OCI-LY3 (cell line): ENCODE results near the gene RANBP3.

ENCODE experiments used
- H2AFZ ChIP-seq: fragments of 200-600, 300-600 bp; shearing (Covaris generic); 2 replicates; pipeline ENCODE4 v1.6.0; 2014; ENCODE audit warnings: antibody characterized with exemption, low read depth, low read length
- H3K27ac ChIP-seq: fragments of 200-600, 300-600 bp; sonication (generic); 2 replicates; pipeline ENCODE4 v1.5.1; 2014; ENCODE audit warnings: mild to moderate bottlenecking, low read length, moderate library complexity, mixed read lengths
- H3K27me3 ChIP-seq: fragments of 200-600, 300-600 bp; sonication (generic); 2 replicates; pipeline ENCODE4 v1.6.1; 2014; ENCODE audit warnings: low read depth, low read length, mixed read lengths
- H3K36me3 ChIP-seq: fragments of 200-600, 300-600 bp; sonication (generic); replicated peaks from 2 replicates; pipeline ENCODE3; 2014; ENCODE audit warnings: low read depth, low read length, mixed read lengths
- H3K4me1 ChIP-seq: fragments of 300-600, 200-600 bp; sonication (generic); 2 replicates; pipeline ENCODE4 v1.6.1; 2014; ENCODE audit warnings: low read length, mixed read lengths
- H3K4me2 ChIP-seq: fragments of 200-600, 300-600 bp; sonication (generic); 2 replicates; pipeline ENCODE4 v1.6.1; 2014; ENCODE audit warnings: low read length, mixed read lengths
- H3K4me3 ChIP-seq: fragments of 300-600, 200-600 bp; sonication (generic); 2 replicates; pipeline ENCODE4 v1.5.1; 2014; ENCODE audit warnings: antibody characterized with exemption, mild to moderate bottlenecking, low read length, moderate library complexity
- H3K79me2 ChIP-seq: fragments of 300-600, 200-600 bp; shearing (Covaris generic); 2 replicates; pipeline ENCODE4 v1.6.1; 2014; ENCODE audit warnings: mild to moderate bottlenecking, low read length, mixed read lengths
- H3K9ac ChIP-seq: fragments of 300-600, 200-600 bp; shearing (Covaris generic); 2 replicates; pipeline ENCODE4 v1.6.0; 2014; ENCODE audit warnings: mild to moderate bottlenecking, low read length, moderate library complexity
- H3K9me3 ChIP-seq: fragments of 200-600, 300-600 bp; shearing (Covaris generic); 2 replicates; pipeline ENCODE4 v1.6.1; 2014; ENCODE audit warnings: low read length, mixed read lengths; ENCODE audit not compliant: insufficient read depth
- H4K20me1 ChIP-seq: fragments of 200-600, 300-600 bp; sonication (generic); 2 replicates; pipeline ENCODE4 v1.6.1; 2016; ENCODE audit warnings: low read length, mixed read lengths; ENCODE audit not compliant: insufficient read depth
- EZH2phosphoT487 ChIP-seq: fragments of 200-600 bp; shearing (Covaris generic); IDR thresholded peaks from 2 replicates; pipeline ENCODE4 v1.6.1; 2018; ENCODE audit warnings: antibody characterized with exemption, mixed run types, low read depth
- TF ChIP-seq, protein P1 (sequence below): fragments of 200-600, 300-600 bp; sonication (generic); IDR thresholded peaks from 2 replicates; pipeline ENCODE4 v1.5.1; 2014; ENCODE audit warnings: antibody characterized with exemption, low read length, low read depth

The RANBP3 gene

GRCh38 chr19:5995606-5996005, 17.7 kb upstream of the RANBP3 start:
- Histone ChIP-seq H3K9ac (no peak overlapping the region), H3K36me3 (no peaks in the 10 kb centered on the region), H3K79me2 (no peaks in the 10 kb centered on the region), H3K4me1 (no peaks in the 10 kb centered on the region), H3K27me3 (no peaks in the 10 kb centered on the region), H4K20me1 (no peaks in the 10 kb centered on the region), H3K9me3 (no peaks in the 10 kb centered on the region), H3K27ac (no peak overlapping the region), H3K4me2 (no peak overlapping the region), H2AFZ (no peak overlapping the region), H3K4me3 (no peak overlapping the region)
- TF ChIP-seq, protein P1, sequence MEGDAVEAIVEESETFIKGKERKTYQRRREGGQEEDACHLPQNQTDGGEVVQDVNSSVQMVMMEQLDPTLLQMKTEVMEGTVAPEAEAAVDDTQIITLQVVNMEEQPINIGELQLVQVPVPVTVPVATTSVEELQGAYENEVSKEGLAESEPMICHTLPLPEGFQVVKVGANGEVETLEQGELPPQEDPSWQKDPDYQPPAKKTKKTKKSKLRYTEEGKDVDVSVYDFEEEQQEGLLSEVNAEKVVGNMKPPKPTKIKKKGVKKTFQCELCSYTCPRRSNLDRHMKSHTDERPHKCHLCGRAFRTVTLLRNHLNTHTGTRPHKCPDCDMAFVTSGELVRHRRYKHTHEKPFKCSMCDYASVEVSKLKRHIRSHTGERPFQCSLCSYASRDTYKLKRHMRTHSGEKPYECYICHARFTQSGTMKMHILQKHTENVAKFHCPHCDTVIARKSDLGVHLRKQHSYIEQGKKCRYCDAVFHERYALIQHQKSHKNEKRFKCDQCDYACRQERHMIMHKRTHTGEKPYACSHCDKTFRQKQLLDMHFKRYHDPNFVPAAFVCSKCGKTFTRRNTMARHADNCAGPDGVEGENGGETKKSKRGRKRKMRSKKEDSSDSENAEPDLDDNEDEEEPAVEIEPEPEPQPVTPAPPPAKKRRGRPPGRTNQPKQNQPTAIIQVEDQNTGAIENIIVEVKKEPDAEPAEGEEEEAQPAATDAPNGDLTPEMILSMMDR: no peak
- no peak for TF ChIP-seq EZH2phosphoT487

DNA sequence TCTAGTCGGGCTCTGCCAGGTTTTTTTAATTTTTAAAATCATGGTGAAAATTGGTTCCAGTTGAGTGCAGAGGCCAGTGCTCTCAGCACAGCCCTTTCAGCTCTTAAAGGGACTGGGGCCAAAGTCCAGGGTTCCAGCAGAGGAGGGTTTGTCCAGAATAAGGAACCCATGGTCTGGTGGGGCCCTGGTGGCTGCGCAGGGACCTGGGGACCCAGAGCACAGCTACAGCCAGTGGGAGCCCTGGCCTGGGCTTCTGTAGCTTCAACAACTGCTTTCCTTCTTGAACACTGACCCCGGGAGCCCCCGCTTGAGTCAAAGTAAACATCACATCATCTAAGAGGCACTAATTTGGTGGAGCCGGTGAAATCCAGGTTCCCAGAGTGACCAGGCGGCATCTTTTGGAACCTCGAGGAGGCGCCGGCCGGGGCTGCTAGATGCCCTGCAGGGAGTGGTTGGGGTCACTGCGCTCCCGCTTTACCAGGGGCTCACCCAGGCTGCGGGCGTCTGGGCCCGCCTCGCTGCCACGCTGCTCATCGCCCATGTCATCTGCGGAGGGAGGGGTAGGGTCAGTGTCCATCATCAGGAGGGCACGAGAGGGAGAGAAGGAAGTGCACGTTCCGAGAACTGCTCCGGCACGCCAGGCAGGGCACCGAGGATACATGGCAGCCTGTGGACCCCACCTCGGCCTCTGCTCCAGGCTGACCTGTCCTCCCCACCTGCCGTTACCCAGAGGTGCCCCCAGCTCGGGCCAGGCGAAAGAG, 16.6 kb upstream of the RANBP3 start:
- H3K79me2 ChIP-seq: no peaks in the 10 kb centered on the region
- no peaks in the 10 kb centered on the region for H3K9me3 ChIP-seq
- H4K20me1 ChIP-seq: no peaks in the 10 kb centered on the region
- H2AFZ ChIP-seq: no peak overlapping the region
- no peaks in the 10 kb centered on the region for H3K36me3 ChIP-seq
- no peak overlapping the region for H3K27ac ChIP-seq
- no peak overlapping the region for H3K4me3 ChIP-seq
- no peaks in the 10 kb centered on the region for H3K27me3 ChIP-seq
- peaks cover 5% of the 10 kb centered on the region for H3K4me1 ChIP-seq
- H3K9ac ChIP-seq: no peak overlapping the region
- TF ChIP-seq, protein P1: no peak
- TF ChIP-seq EZH2phosphoT487: no peak
- H3K4me2 ChIP-seq: no peak overlapping the region

DNA sequence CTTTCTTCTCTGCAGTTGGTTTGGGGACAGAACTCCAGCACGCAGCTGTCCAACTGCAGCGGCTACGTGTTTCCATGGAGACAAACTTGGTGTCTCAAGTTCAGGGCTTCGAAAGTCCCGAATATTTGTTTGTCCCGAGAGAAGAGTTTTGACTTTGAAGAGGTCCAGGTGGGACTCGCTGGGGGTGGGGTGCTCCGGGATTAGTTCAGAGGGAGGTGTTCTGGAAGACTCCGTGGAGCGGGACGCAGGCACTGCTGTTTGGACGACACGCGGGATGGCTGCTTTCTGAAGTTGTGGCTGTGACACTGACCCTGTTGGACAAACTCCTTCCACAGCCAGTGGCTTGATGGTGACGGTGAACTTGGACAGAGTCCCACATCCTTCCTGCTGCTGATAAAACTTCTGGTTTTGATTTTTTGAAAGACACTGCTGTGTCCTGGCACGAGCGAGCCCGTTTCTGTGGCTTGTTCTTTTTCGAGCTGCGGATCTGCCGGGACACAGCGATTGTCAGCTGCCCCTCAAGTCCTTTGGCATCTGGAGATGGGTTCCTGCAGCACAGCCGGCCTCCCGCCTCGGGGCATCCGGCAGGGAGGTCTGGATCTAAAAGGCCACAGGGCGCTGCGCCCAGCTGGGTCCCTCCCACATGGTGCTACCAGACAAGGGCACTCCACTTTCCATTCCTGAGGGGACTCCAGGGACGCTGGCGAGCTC, 15.9 kb upstream of the RANBP3 start:
- Histone ChIP-seq H3K9me3 (no peaks in the 10 kb centered on the region), H3K27ac (no peak overlapping the region), H3K79me2 (no peaks in the 10 kb centered on the region), H3K4me2 (no peak overlapping the region), H3K9ac (no peak overlapping the region), H3K4me1 (peaks cover 8% of the 10 kb centered on the region), H3K27me3 (no peaks in the 10 kb centered on the region), H4K20me1 (no peaks in the 10 kb centered on the region), H3K36me3 (no peaks in the 10 kb centered on the region), H3K4me3 (no peak overlapping the region), H2AFZ (no peak overlapping the region)
- TF ChIP-seq EZH2phosphoT487: no peak

DNA sequence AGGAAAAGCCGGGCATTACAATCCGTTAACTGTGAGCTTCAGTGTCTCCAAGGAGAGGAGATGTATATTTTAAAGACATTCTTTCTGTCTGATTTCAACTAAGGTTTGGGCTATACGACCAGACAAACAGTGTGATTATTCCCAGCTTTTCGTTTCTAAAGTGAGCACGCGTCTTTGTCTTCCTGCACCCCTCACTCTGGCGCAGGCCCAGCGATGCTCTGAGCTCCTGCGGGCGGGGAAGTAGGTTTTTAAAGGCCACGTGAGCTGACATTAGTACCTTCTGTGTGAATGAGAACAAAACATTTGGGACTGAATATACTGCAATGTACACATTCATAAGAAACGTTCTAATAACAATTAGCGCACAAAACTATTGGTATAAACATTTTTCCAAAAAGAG, 15.3 kb upstream of the RANBP3 start:
- H3K4me1 ChIP-seq: peaks cover 14% of the 10 kb centered on the region
- no peak overlapping the region for H3K4me2 ChIP-seq
- no peaks in the 10 kb centered on the region for H3K36me3 ChIP-seq
- H3K9me3 ChIP-seq: no peaks in the 10 kb centered on the region
- no peaks in the 10 kb centered on the region for H4K20me1 ChIP-seq
- H3K27ac ChIP-seq: no peak overlapping the region
- no peak overlapping the region for H3K9ac ChIP-seq
- no peak overlapping the region for H2AFZ ChIP-seq
- H3K27me3 ChIP-seq: no peaks in the 10 kb centered on the region
- no peaks in the 10 kb centered on the region for H3K79me2 ChIP-seq
- no peak overlapping the region for H3K4me3 ChIP-seq
- no peak for TF ChIP-seq EZH2phosphoT487
- TF ChIP-seq, protein P1: no peak
